ENCODE data around the gene DYNC1H1.

DYNC1H1 gene

DNA sequence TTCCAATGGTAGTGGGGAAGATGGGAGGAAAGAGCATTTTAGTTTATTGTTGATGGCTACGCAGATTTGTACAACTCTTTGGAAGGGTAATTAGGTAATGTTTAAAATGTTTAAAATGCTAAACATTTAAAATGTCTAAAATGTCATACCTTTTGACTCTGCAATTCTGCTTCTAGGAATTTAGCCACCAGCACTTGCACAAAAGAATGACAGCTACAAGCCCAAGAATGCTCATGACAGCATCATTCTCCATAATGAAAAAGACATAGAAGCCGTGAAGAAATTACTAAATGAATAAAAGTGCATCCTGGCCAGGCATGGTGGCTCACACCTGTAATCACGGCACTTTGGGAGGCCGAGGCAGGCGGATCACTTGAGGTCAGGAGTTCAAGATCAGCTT is 19.9 kb upstream of the DYNC1H1 start:
- DNase-seq (ENCODE audit: low read depth in 2 of 2), result no peak

GRCh38 chr14:101945171-101945570 is 19.2 kb upstream of the DYNC1H1 start:
- no peak for DNase-seq (ENCODE audit: low read depth in 2 of 2)

DNA sequence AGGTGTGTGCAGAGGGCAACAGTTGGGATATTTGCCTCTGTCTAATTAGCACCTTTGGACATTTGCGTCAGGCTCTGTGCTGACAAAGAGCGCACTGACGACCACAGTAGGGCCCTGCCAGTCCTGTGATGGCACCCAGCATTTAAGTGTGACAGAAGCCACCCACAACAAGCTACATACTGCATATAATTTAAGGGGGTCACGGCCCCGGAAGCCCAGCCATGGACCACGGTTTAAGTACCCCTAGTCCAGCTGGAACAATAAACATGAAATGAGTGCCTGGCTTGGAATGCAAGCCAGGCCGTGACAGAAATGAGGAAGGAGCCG is 16.8 kb upstream of the DYNC1H1 start:
- no peak for DNase-seq (ENCODE audit: low read depth in 2 of 2)

DNA sequence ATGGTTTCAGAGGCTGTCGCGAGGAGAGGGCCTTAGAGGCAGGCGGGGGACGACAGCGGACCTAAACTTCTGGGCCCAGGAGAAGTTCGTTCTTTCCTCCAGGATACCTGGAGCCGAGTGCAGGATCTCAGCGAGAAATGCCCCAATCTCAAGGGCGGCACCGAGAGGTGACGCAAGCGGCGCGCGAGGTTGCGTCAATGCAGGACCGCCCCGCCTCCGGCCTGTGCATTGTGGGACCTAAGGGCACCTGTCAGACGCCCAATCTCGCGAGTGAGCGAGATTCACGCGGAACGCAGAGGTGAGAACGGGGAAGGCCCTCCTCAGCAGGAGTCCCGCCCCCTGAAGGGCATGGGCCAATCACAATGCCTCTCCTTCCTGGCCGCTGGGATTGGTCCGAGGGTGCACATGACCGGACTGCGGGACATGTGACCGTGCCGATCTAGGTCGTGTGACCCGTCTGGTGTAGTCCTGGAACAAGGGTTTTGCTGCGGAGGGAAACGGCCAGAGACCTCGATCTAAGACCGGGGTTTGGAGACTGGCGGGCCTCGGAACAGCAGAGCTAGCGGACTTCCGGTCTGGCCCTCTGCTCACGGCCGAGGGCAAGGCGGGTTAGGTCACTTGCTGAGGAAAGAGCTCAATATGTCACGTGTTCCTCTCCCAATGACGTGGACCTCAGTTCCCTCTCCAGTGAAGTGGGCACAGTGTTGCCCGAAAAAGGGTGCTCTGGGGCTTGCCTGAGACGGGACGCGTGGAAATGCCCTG is 16.3 kb upstream of the DYNC1H1 start:
- peak; percentile 99 to 100 for DNase-seq (ENCODE audit: low read depth in 2 of 2)

- DNase-seq (ENCODE audit: low read depth in 2 of 2), result no peak
These were observed 15.6 kb upstream of the DYNC1H1 start for GRCh38 chr14:101948666-101949216.

DNA sequence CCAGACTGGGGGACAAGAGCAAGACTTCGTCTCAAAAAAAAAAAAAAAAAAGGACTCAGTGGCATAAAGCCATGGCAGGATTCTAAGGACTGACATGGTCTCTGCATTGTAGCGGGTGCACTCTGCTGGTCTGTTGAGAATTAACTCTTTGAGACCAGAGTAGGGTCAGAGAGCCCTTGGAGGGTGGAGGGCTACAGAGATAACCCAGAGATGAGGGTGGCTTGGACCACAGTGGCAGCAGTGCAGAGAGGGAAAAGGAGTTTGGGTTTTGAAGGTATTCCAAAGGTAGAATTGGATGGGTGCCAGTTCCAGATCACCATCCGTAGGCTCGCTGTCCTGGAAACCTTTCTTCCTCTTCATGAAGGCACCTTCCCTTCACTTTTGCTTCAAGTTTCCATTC is 14.3 kb upstream of the DYNC1H1 start:
- DNase-seq (ENCODE audit: low read depth in 2 of 2), result no peak

DNA sequence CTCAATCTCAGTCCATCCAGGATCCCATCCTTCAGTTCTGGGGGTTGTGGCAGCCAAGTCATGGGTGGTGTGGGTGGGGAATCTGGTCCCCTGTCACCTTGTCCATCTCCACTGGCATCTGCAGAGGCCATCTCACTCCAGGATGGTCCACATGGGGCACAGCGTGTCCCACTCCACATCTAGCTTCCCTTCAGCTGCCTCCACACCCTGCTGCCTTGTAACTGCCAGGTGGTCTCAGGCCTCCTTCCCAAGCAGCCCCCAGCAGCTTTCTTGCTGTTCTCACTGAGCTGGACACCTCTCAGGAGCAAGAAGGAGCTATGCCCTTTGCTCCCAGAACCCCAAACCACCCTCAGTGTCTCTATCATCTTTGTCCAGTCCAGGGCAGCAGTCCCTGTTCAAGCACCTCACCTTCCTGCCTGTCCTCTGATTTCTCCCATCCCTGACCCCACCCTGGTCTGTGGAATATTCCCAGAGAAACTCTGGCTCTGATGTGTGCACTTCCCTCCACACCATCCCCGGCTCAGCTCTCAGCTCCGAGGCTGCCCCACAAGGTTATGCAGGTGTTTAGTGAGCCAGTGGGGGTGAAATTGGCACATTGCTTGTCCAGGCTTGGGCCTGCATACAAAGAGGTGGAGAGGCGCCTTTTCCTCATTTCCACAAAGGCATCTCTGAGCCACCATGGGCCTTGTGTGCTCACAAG is 13.7 kb upstream of the DYNC1H1 start:
- no peak for DNase-seq (ENCODE audit: low read depth in 2 of 2)

- no peak for DNase-seq (ENCODE audit: low read depth in 2 of 2)
These were observed 11.2 kb upstream of the DYNC1H1 start for GRCh38 chr14:101953151-101953550.

GRCh38 chr14:101954501-101954900 is 9.9 kb upstream of the DYNC1H1 start:
- no peak for DNase-seq (ENCODE audit: low read depth in 2 of 2)

- DNase-seq (ENCODE audit: low read depth in 2 of 2), result no peak
These were observed 8.6 kb upstream of the DYNC1H1 start for GRCh38 chr14:101955695-101956161.

- DNase-seq (ENCODE audit: low read depth in 2 of 2), result no peak
These were observed 8.0 kb upstream of the DYNC1H1 start for GRCh38 chr14:101956179-101956885.

DNA sequence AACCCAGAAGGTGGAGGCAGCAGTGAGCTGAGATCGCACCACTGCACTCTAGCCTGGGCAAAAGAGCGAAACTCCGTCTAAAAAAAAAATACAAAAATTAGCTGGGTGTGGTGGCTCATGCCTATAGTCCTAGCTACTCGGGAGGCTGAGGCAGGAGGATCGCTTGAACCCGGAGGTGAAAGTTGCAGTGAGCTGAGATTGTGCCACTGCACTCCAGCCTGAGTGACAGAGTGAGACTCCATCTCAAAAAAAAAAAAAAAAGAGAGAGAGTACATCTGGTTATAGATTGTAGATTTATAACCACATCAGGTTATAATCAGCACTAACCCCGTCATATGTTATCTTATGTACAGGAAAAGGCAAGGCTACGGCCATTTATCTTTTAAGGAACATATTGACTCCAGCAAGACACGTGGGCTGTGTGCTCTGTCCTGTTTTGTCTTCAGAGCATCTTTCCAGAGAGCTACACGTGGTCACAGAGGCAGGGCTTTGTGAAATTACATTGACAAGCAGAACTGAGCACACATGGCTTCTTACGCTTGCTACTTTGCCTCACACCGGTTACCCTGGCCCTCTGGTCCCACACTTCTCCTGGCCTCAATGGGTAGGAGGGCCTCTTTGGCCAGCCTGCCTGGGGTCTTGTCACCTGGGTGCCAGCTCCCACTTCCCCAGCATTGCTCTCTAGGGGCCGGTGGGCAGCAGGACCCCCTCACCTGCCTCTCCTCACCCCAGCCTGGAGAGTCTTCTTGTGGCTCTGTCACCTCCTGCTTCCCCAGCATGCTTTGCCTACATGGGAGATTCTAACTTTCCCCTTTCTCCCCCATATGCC is 6.8 kb upstream of the DYNC1H1 start:
- DNase-seq (ENCODE audit: low read depth in 2 of 2), result no peak

- no peak for DNase-seq (ENCODE audit: low read depth in 2 of 2)
These were observed 5.8 kb upstream of the DYNC1H1 start for GRCh38 chr14:101958418-101959180.

DNA sequence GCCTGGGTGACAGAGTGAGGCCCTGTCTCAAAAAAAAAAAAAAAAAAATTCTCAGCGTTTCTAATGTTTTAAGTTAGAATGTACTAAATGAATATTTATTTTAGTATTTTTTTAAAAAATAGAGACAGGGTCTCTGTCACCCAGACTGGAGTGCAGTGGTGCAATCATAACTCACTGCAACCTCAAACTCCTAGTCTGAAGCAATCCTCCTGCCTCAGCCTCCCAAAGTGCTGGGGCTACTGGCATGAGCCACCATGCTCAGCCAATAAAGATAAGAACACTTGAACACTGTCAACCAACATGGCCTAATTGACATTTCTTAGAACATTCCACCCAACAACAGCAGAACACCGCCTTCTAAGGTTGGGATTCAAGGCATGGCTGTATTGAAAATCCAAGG is 5.1 kb upstream of the DYNC1H1 start:
- no peak for DNase-seq (ENCODE audit: low read depth in 2 of 2)

DNA sequence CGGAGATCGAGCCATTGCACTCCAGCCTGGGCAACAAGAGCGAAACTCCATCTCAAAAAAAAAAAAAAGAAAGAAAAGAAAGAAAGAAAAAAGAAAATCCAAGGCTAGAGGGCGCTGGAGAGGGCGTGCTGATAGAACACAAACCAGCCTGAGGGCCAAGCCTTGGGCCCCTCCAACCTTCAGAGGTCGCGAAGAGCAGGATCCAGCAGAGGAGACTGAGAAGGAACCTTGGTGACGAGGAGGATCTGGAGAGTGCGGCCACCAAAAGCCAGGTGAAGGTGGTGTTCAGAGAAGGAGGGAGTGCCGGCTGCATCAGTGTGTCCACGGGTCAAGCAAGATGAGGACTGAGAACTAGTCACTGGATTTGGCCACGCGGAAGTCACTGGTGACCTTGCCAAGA is 4.1 kb upstream of the DYNC1H1 start:
- no peak for DNase-seq (ENCODE audit: low read depth in 2 of 2)

DNA sequence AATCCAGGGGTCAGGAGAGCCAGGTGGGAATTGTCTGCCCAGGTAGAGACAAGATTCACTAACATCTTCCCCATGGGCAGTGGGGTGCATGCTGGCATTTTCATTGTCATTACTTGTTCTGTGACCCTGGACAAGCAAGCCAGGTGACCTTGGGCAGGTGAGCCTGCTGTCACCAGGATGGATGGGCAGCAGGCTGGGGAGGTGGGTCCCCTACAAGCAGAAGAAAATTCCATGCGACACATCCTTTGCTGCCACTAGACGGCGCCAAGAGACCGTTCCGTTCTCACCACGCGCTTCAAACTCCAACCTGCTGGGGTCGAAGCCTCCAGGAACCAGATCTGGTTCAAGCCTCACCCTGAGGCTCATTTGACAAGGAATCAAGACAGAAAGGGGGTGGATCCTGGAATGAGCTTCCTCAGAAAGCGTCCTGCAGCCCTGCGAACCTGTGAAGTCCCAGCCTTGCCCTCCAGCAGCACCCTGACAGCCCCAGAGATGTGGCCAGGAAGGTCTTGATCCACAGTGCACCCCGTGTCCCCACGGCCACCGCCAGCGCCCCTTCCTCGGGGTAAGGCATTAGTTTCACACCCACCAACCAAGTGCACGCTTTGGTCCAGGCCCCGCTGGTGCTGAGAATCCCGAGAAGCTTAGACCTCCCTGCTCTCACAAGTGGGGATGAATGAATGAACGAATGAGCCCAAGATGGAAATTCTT is 3.2 kb upstream of the DYNC1H1 start:
- peak; percentile 61 to 70 for DNase-seq (ENCODE audit: low read depth in 2 of 2)

- DNase-seq (ENCODE audit: low read depth in 2 of 2), result no peak
These were observed 2.4 kb upstream of the DYNC1H1 start for GRCh38 chr14:101961746-101962502.

- no peak for DNase-seq (ENCODE audit: low read depth in 2 of 2)
These were observed 1.9 kb upstream of the DYNC1H1 start for GRCh38 chr14:101962503-101962874.

DNA sequence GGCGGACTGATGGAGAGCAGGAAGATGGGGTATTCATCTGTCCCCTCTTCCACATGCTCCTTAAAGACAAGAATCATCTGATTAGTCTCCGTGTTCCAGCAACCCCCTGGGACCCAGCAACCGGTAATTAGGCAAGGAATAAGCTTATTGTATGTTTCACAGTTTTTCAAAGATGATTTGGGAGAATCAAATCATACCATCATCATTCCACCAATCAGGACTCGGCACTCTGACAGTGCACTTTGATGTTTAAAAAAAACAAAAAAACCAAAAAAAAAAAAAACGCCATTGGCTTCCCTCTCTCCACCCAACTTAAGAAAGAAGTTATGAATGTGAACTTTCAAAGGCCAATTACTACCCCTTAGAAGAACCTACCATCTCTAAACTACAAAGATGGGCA is 1.3 kb upstream of the DYNC1H1 start:
- no peak for DNase-seq (ENCODE audit: low read depth in 2 of 2)
